ENCODE results near the gene STK10. TPM values are rescaled to one million over a fixed set of nuclear protein-coding genes. Genes with fewer than 3 reads are reported as not detected.

The STK10 gene
- total RNA-seq, 3 donors from 2014 or later, result 62.1 to 79.0 (median 72.6) TPM

GRCh38 chr5:172077664-172078425, 110.2 kb downstream of the STK10 start:
- H3K27me3 Mint-ChIP-seq (ENCODE audit: low read depth), result no peaks in the 10 kb centered on the region
- ATAC-seq (no peak), DNase-seq (no peak)
- H3K36me3 Mint-ChIP-seq (ENCODE audit: insufficient read depth), result peaks cover 49% of the 10 kb centered on the region
- no peak overlapping the region for H3K4me3 Mint-ChIP-seq
- H3K4me1 Mint-ChIP-seq (ENCODE audit: low read depth), result peaks cover 18% of the 10 kb centered on the region
- no peaks in the 10 kb centered on the region for H3K9me3 Mint-ChIP-seq

GRCh38 chr5:172076761-172077244, 111.2 kb downstream of the STK10 start:
- no peaks in the 10 kb centered on the region for H3K27me3 Mint-ChIP-seq (ENCODE audit: low read depth)
- H3K9me3 Mint-ChIP-seq, result no peaks in the 10 kb centered on the region
- peaks cover 23% of the 10 kb centered on the region for H3K4me1 Mint-ChIP-seq (ENCODE audit: low read depth)
- H3K36me3 Mint-ChIP-seq (ENCODE audit: insufficient read depth), result peaks cover 43% of the 10 kb centered on the region
- no peak overlapping the region for H3K4me3 Mint-ChIP-seq
- DNase-seq (no peak), ATAC-seq (no peak)

GRCh38 chr5:172075656-172076055, 112.4 kb downstream of the STK10 start:
- ATAC-seq, result no peak
- no peak for DNase-seq
- Mint-ChIP-seq H3K4me1 (ENCODE audit: low read depth) (peaks cover 32% of the 10 kb centered on the region), H3K36me3 (ENCODE audit: insufficient read depth) (peaks cover 45% of the 10 kb centered on the region), H3K27me3 (ENCODE audit: low read depth) (no peaks in the 10 kb centered on the region), H3K9me3 (no peaks in the 10 kb centered on the region), H3K4me3 (no peak overlapping the region)

- H3K27me3 Mint-ChIP-seq (ENCODE audit: low read depth), result no peaks in the 10 kb centered on the region
- DNase-seq, result no peak
- H3K36me3 Mint-ChIP-seq (ENCODE audit: insufficient read depth), result peaks cover 41% of the 10 kb centered on the region
- H3K4me3 Mint-ChIP-seq, result no peak overlapping the region
- H3K9me3 Mint-ChIP-seq, result no peaks in the 10 kb centered on the region
- ATAC-seq, result no peak
- H3K4me1 Mint-ChIP-seq (ENCODE audit: low read depth), result peaks cover 31% of the 10 kb centered on the region
These were observed 113.1 kb downstream of the STK10 start for GRCh38 chr5:172074896-172075295.

- ATAC-seq, result no peak
- peaks cover 21% of the 10 kb centered on the region for H3K36me3 Mint-ChIP-seq (ENCODE audit: insufficient read depth)
- H3K4me1 Mint-ChIP-seq (ENCODE audit: low read depth), result peaks cover 47% of the 10 kb centered on the region
- no peak for DNase-seq
- no peaks in the 10 kb centered on the region for H3K9me3 Mint-ChIP-seq
- no peak overlapping the region for H3K4me3 Mint-ChIP-seq
- no peaks in the 10 kb centered on the region for H3K27me3 Mint-ChIP-seq (ENCODE audit: low read depth)
These were observed 116.6 kb downstream of the STK10 start for GRCh38 chr5:172071309-172071875.

- H3K4me3 Mint-ChIP-seq, result no peak overlapping the region
- H3K27me3 Mint-ChIP-seq (ENCODE audit: low read depth), result no peaks in the 10 kb centered on the region
- H3K36me3 Mint-ChIP-seq (ENCODE audit: insufficient read depth), result peaks cover 38% of the 10 kb centered on the region
- H3K9me3 Mint-ChIP-seq, result no peaks in the 10 kb centered on the region
- peaks cover 65% of the 10 kb centered on the region for H3K4me1 Mint-ChIP-seq (ENCODE audit: low read depth)
- ATAC-seq, result no peak
- no peak for DNase-seq
These were observed 122.5 kb downstream of the STK10 start for GRCh38 chr5:172065431-172066065.

GRCh38 chr5:172064766-172065165, 123.3 kb downstream of the STK10 start:
- no peak for ATAC-seq
- no peaks in the 10 kb centered on the region for H3K27me3 Mint-ChIP-seq (ENCODE audit: low read depth)
- H3K9me3 Mint-ChIP-seq, result no peaks in the 10 kb centered on the region
- no peak overlapping the region for H3K4me3 Mint-ChIP-seq
- peaks cover 40% of the 10 kb centered on the region for H3K36me3 Mint-ChIP-seq (ENCODE audit: insufficient read depth)
- DNase-seq, result no peak
- H3K4me1 Mint-ChIP-seq (ENCODE audit: low read depth), result peaks cover 61% of the 10 kb centered on the region

GRCh38 chr5:172064358-172064757, 123.7 kb downstream of the STK10 start:
- DNase-seq (no peak), ATAC-seq (no peak)
- Mint-ChIP-seq H3K36me3 (ENCODE audit: insufficient read depth) (peaks cover 43% of the 10 kb centered on the region), H3K4me1 (ENCODE audit: low read depth) (peaks cover 62% of the 10 kb centered on the region), H3K4me3 (no peak overlapping the region), H3K27me3 (ENCODE audit: low read depth) (no peaks in the 10 kb centered on the region), H3K9me3 (no peaks in the 10 kb centered on the region)

GRCh38 chr5:172063463-172064235, 124.4 kb downstream of the STK10 start:
- ATAC-seq (no peak), DNase-seq (no peak)
- Mint-ChIP-seq H3K36me3 (ENCODE audit: insufficient read depth) (peaks cover 43% of the 10 kb centered on the region), H3K4me1 (ENCODE audit: low read depth) (peaks cover 59% of the 10 kb centered on the region), H3K9me3 (no peaks in the 10 kb centered on the region), H3K4me3 (no peak overlapping the region), H3K27me3 (ENCODE audit: low read depth) (no peaks in the 10 kb centered on the region)

- peaks cover 56% of the 10 kb centered on the region for H3K36me3 Mint-ChIP-seq (ENCODE audit: insufficient read depth)
- DNase-seq (no peak), ATAC-seq (peak; percentile 30 to 50)
- H3K4me1 Mint-ChIP-seq (ENCODE audit: low read depth), result peaks cover 29% of the 10 kb centered on the region
- H3K4me3 Mint-ChIP-seq, result no peak overlapping the region
- H3K9me3 Mint-ChIP-seq, result no peaks in the 10 kb centered on the region
- no peaks in the 10 kb centered on the region for H3K27me3 Mint-ChIP-seq (ENCODE audit: low read depth)
These were observed 128.3 kb downstream of the STK10 start for GRCh38 chr5:172059661-172060100.

GRCh38 chr5:172058088-172058487, 129.9 kb downstream of the STK10 start:
- Mint-ChIP-seq H3K4me1 (ENCODE audit: low read depth) (peaks cover 17% of the 10 kb centered on the region), H3K27me3 (ENCODE audit: low read depth) (no peaks in the 10 kb centered on the region), H3K36me3 (ENCODE audit: insufficient read depth) (peaks cover 48% of the 10 kb centered on the region), H3K9me3 (no peaks in the 10 kb centered on the region), H3K4me3 (no peak overlapping the region)
- ATAC-seq (no peak), DNase-seq (no peak)

- Mint-ChIP-seq H3K4me1 (ENCODE audit: low read depth) (peaks cover 14% of the 10 kb centered on the region), H3K4me3 (no peak overlapping the region), H3K27me3 (ENCODE audit: low read depth) (no peaks in the 10 kb centered on the region), H3K9me3 (no peaks in the 10 kb centered on the region), H3K36me3 (ENCODE audit: insufficient read depth) (peaks cover 43% of the 10 kb centered on the region)
- no peak for DNase-seq
- no peak for ATAC-seq
These were observed 132.0 kb downstream of the STK10 start for GRCh38 chr5:172055996-172056395.

- no peaks in the 10 kb centered on the region for H3K27me3 Mint-ChIP-seq (ENCODE audit: low read depth)
- no peaks in the 10 kb centered on the region for H3K9me3 Mint-ChIP-seq
- H3K36me3 Mint-ChIP-seq (ENCODE audit: insufficient read depth), result peaks cover 39% of the 10 kb centered on the region
- peaks cover 14% of the 10 kb centered on the region for H3K4me1 Mint-ChIP-seq (ENCODE audit: low read depth)
- no peak for ATAC-seq
- H3K4me3 Mint-ChIP-seq, result no peak overlapping the region
- DNase-seq, result no peak
These were observed 132.6 kb downstream of the STK10 start for GRCh38 chr5:172055421-172055820.

GRCh38 chr5:172054611-172055153, 133.3 kb downstream of the STK10 start:
- DNase-seq (no peak), ATAC-seq (no peak)
- Mint-ChIP-seq H3K27me3 (ENCODE audit: low read depth) (no peaks in the 10 kb centered on the region), H3K9me3 (no peaks in the 10 kb centered on the region), H3K36me3 (ENCODE audit: insufficient read depth) (peaks cover 40% of the 10 kb centered on the region), H3K4me1 (ENCODE audit: low read depth) (peaks cover 12% of the 10 kb centered on the region), H3K4me3 (no peak overlapping the region)
